HG02588 (cell line): Measurements from ENCODE around the gene GLI3.

Experiments
- ATAC-seq: cut with Tn5 transposase; IDR thresholded peaks from one replicate; pipeline ENCODE4 v1.9.1; 2021; ENCODE audit warnings: mild to moderate bottlenecking, moderate library complexity; ENCODE audit not compliant: unreplicated experiment

GLI3 gene

DNA sequence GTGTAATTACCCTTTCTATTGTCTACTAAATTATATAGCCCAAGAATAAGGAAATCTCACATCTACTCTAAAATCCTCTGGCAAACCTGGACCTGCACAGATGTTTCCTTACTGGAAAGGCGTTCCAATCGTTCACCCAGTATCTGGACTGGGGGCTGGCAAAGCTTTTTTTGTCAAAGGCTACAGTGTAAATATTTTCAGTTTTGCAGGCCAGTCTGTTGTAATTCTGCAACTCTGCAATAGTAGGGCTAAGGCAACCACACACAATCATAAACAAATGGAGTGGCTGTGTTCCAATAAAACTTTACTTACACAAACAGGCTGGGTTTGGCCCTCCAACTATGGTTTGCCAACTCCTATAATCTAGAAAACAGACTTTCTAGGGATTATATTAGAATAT lies 56.2 kb downstream of the GLI3 start:
- no peak for ATAC-seq

- ATAC-seq: no peak
Measured at GRCh38 chr7:42176724-42177101, 60.3 kb downstream of the GLI3 start.

GRCh38 chr7:42175834-42176723 lies 60.9 kb downstream of the GLI3 start:
- ATAC-seq: no peak

DNA sequence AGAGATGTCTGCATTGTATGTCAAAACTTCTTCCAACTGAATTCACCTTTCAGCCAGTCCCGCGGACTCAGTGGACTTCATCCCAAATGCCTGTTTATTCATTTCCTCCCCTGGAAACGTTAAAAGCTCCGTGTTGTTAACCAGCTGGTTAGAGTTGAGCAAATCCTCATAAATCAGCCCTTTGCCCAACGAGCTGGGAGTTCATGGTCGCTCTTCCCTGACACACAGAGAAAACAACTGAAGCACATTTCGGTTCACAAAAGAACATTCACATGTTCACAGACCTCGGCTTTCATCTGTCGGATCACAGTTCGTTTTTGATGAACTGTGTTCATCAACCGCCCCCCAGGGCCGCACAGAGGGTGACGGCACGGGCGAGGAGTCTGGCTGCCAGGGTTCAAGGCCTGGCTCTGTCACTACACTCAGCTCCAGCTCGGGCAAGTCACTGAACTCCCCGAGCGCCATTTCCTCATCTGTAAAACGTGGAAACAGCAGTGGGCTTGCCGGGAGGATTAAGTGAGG lies 62.6 kb downstream of the GLI3 start:
- no peak for ATAC-seq

GRCh38 chr7:42170724-42171123 lies 66.3 kb downstream of the GLI3 start:
- ATAC-seq: no peak

DNA sequence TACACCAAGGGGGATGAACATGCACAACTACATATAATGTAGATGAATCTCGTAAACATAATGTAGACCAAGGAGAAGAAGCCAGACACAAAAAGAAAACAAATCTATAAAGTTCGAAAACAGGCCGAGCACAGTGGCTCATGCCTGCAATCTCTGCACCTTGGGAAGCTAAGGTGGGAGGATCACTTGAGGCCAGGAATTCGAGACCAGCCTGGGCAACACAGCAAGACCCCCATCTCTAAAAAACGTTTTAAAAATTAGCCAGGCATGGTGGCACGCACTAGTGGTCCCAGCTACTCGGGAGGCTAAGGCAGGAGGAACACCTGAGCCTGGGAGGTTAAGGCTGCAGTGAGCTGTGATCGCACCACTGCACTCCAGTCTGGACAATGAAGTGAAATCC lies 68.5 kb downstream of the GLI3 start:
- no peak for ATAC-seq

DNA sequence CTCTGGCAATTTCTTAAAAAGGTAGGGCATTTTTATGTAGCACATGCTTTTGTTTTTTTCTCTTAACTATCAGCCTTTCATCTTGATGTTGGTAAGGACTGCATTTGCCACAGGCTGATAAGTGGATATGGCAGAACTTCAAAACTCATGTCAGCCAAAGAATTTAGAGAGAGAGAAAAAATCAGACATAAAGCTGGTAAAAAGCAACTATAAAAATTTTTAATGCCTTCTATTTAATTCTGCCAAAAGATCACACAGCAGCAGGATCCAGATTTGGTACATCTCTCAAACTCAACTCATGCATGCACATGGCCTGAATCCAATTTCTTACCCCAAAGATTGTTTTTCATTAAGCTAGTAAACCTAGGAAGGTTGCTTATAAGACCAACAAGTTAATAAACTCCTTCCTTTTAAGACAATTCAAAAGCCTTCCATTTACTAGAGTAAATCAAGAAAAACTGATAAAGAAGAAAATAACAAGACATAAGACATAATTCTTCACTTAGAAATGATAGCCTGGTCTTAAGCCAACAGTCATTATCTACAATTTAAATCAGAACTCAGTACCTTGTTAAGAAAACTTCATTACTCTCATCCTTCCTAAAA lies 69.3 kb downstream of the GLI3 start:
- no peak for ATAC-seq

GRCh38 chr7:42167206-42167605 lies 69.8 kb downstream of the GLI3 start:
- ATAC-seq: no peak

DNA sequence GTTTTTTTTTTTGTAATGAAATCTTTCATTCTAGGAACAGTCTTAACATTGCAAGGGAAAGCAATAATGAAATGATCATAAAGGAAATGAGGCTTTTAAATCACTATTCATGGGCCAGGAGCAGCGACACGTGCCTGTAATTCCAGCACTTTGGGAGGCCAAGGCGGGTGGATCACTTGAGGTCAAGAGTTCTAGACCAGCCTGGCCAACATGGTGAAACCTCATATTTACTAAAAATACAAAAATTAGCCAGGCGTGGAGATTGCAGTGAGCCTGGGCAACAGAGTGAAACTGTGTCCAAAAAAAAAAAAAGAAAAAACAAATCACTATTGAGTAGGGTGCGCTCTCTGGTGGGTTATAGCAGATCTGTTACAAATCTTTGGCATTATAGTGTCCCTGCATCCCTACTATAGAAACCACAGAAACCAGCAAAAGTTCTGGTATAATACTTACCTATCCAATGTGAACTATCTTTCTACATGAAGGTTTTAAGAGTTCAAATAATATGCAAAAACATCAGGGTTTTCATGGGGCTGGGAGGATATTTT lies 72.1 kb downstream of the GLI3 start:
- ATAC-seq: no peak

GRCh38 chr7:42162560-42163325 lies 74.3 kb downstream of the GLI3 start:
- no peak for ATAC-seq

- no peak for ATAC-seq
Measured at GRCh38 chr7:42161719-42162118, 75.3 kb downstream of the GLI3 start.

GRCh38 chr7:42161110-42161509 lies 75.9 kb downstream of the GLI3 start:
- ATAC-seq: no peak

- ATAC-seq: no peak
Measured at GRCh38 chr7:42159130-42159529, 77.9 kb downstream of the GLI3 start.

- no peak for ATAC-seq
Measured at GRCh38 chr7:42156967-42157721, 79.9 kb downstream of the GLI3 start.

DNA sequence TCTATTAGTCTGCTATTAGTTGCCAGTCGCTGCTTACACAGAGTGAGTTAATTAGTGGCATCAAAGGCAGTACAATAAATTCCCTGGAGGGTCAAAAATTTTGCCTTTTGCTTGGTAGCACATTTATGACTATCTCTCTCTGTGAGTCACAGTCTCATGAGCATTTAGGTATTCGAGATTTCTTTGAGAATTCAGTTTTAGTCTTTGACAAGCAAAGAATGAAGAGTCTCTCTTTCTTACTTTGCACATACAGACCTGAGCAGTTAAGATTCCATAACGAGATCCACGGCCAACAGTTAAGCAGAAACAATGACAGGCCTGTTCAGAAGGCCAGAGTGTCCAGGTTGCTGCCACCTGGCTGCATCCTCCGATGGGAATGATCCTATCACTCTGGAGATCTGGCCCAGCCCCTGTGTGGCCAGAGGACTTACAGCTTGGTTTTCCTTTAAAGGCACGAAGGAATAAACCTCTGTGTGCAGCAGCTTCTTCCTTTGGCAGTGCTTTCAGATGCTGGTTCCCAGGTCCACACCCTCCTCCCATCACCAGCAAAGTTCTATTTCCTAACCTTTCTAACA lies 80.6 kb downstream of the GLI3 start:
- no peak for ATAC-seq

- no peak for ATAC-seq
Measured at GRCh38 chr7:42155584-42156290, 81.3 kb downstream of the GLI3 start.

DNA sequence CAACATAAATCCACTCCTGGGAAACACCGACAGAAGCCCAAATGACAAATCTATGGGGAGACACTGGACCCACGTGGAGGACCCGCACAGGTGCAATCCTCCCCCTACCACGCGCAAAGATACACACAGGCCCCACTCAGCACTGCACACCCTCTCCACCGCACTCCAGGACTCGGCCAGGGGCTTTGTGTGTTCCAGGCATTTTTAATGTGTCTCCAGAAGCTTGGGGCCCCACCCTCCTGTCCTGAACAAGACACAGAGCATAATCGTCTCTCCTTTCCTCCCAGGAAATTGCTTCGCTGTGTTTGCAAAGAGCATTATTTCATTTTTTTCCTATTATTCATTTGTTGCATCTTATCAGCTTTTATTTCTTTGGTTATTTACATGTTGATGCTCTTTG lies 82.8 kb downstream of the GLI3 start:
- ATAC-seq: no peak

GRCh38 chr7:42152329-42153205 lies 84.4 kb downstream of the GLI3 start:
- no peak for ATAC-seq

DNA sequence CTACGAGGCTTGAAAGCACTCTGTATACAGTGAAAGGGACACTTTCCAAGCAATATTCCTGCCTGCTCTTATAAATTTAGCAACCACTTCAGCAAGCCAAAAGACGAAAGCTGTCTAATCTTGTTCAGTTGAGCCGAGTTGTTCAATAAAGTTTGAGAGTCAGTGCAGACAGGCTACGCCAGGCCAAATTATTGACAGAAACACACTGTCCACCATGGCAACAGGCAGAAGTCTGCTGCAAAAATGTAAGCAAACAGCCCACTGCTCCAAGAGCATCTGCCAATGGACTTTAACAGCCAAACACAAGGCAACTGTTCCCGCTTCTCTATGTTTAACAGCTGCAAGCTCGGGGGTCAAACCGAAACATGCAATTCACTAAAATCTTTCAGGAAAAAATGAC lies 85.7 kb downstream of the GLI3 start:
- ATAC-seq: no peak
